Stimulated activated CD4-positive, alpha-beta T cell treated with anti-CD3 and anti-CD28 coated beads, Interleukin-1b, Interleukin-23, amount 100 ng/mL, for 1 hour (primary cell): ENCODE data around the gene NWD2.

Experiments
- DNase-seq, 2 donors: peaks; one replicate each; pipeline ENCODE4 v3.0.0-alpha.2; 2020; ENCODE audit warnings: low read depth in 2 of 2

The NWD2 gene

GRCh38 chr4:37304612-37305011 lies 60.1 kb downstream of the NWD2 start:
- DNase-seq = no peak

DNA sequence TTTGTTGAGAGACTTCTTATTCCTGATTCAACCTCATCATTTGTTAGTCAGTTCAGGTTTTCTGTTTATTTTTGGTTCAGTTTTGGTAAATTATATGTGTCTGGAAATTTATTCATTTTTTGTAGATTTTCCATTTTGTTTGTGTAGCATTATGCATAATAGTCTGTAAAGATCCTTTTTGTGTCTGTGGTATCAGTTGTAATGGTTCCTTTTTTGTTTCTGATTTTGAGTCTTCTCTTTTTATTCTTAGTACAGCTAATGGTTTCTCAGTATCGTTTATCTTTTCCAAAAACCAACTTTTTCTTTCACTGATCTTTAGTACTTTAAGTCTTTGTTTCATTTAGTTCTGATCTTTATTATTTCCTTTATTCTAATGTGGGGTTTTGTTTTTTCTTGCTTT lies 61.4 kb downstream of the NWD2 start:
- no peak for DNase-seq

GRCh38 chr4:37317104-37317643 lies 72.6 kb downstream of the NWD2 start:
- DNase-seq = no peak

GRCh38 chr4:37320513-37321235 lies 76.1 kb downstream of the NWD2 start:
- DNase-seq = no peak

- DNase-seq = no peak
Measured at GRCh38 chr4:37322122-37322521, 77.6 kb downstream of the NWD2 start.

DNA sequence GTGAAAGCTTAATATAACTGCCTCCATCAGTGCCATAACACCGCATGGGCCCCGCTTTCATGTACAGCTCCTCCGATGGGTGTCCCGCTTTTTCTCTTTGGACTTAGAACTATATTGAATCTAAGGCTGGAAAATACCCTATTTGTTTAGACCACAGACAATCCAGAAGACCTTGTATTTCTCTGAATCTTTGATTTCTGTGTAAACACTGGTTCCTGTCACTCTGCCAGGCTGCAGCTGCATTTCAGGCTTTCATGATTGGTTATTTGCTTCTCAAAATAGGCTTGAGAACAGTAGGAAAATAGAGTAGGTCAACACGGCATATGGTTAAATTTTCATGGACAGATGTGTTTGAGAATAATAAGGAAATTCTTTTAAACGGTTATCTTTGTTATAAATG lies 80.0 kb downstream of the NWD2 start:
- no peak for DNase-seq

DNA sequence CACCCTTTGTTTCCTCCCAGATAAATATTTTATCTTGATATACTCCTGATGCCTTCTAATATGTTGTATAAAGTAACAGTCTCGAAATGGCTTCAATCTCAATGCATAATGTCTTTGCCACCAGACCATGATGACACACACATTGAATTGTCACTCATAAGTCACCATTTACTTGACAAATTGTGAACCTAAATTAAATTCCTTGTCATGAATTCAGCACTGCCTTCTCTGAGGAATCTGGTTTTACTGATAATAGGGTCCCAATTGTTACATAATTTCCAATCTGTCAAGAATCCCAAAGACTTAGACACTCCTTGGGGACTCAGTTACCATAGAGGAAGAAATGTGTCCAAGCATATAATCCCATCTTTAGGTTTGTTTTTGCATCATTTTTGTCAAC lies 82.3 kb downstream of the NWD2 start:
- DNase-seq = no peak

DNA sequence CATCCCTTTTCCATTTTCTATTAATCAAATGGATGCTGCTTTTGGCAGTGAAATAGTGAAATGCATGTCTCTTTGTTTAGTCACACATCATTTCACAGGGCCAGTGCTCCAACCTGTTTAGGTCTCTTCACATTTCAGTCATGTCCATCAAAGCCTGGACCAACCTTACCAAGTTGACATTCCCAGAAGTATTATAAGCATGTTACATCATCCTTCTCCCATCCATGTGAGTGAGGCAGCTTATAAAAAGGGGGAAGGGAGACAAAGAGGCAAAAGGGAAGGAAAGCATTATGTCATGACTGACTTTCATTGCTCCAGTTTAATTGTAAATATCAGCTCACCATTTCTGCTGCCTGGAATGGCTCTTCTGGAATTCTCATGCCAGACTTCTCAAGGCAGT lies 94.4 kb downstream of the NWD2 start:
- DNase-seq = no peak

DNA sequence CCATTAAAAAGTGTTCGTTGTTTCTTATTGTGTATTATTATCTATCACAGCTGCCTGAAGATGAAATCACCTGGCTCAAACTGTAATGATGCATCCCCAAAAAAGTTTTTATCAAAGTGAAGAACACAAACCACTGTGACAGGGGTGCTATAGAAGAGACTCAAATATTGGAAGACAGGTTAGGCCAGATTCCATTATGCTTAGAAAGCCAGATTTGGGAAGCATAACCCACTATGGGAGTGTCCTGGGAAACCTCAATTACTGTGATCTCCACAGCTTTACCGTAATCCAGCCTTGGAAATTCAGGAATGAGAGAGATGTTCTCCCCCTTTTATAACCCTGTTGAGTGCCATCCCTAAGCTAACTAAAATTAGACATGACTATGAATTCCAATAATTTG lies 114.2 kb downstream of the NWD2 start:
- DNase-seq = no peak

DNA sequence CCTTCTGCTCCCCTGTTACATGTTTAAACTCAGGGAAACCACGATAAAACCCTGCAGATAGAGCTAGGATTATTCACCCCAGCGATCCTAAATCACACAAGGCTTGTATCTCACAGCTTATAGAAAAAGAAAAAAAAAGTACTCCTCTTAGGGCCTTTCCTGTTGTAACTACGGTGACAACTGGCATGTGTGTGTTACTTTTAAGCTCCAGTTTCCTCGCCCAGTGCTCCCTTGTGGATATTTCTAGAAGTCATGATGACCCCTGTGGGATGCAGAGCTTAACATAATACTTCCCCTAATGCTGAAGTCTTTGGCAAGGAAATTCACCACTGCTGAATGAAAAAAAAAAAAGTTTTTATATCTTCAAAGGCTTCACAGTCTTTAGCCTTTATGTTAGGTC lies 114.7 kb downstream of the NWD2 start:
- no peak for DNase-seq

- DNase-seq = no peak
Measured at GRCh38 chr4:37365888-37366287, 121.3 kb downstream of the NWD2 start.

DNA sequence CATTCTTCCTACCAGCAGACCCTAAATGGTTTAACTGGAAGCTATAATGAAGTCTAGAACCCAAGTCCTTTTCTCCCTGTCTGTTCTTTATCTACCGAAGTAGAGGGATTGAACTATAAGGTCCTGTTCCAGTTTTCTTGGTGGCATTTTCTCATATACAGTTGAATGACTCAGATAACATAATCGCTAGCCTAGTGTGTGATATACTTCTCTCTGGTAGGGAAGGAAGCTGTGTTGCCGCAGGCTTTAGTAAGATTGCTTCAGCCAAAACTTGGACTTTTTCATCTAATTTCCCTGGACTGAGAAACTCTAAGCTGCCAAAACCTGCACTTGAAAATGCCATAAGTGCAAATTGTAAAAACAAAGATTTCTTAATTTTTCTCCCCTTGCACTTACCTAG lies 123.4 kb downstream of the NWD2 start:
- DNase-seq = no peak

DNA sequence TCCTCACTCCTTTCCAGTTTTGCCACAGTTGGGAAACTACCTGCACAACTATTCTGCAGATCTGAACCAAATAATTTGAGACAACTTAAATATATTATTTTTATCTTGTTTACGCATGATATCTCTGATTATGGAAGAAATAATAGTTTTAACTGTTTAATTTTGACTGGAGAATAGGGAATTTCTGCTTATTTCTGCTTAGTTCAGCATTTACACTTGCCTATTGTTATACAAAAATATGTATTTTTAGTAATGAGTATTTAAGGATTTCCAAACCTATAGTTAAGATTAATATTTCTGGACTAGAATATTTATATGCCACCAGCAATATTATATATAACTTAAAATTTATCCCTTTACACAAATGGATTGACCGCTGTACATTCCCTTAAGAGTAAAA lies 125.5 kb downstream of the NWD2 start:
- DNase-seq = no peak

- no peak for DNase-seq
Measured at GRCh38 chr4:37381040-37381668, 136.6 kb downstream of the NWD2 start.

DNA sequence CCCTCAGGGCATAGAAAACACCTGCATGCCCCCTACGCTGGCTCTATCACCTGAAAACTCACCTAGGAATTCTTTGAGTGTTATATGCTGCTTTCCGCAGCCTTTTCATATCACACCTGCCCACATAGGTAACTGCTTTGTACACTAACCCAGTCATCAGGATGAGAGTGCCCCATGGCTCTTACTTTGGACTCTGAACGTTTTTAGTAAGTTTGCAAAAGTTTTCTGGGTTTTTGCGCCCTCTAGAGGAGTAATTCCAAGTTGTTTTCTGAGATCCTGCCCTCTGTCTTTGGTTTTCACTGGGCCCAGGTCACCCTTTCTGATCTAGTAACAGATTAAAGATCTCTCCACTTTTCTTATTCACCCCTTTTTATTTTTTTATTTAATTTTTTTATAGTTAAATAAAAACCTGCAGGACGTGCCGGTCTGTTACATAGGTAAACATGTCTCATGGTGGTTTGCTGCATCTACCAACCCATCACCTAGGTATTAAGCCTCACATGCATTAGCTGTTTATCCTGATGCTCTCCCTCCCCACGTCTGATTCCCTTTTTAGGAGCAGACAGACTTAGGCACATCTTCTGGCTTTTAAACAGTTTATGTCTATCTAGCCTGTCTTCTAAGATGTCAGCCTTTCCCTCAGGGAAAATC lies 139.2 kb downstream of the NWD2 start:
- DNase-seq = no peak

DNA sequence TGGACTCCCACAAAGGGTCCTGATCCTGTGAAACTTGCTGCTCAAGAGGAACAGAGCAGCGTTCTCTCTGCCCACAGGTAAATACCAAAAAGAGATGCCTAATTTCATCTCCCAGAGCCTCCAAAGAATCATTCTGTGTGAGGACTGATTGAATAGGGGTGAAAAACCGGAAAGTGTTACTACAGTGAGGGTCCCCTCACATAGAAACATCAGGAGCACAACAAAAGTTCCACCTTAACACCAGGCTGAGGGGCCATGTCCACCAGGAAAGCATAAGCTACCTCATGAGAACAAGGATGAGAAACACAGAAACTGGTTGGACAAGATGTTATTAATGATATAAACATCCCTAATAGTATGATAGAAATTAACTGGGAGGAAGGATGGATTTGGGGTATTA lies 140.9 kb downstream of the NWD2 start:
- DNase-seq = no peak

GRCh38 chr4:37388681-37389365 lies 144.3 kb downstream of the NWD2 start:
- no peak for DNase-seq

- DNase-seq = no peak
Measured at GRCh38 chr4:37389366-37389765, 144.8 kb downstream of the NWD2 start.

GRCh38 chr4:37389967-37390580 lies 145.5 kb downstream of the NWD2 start:
- DNase-seq = no peak

DNA sequence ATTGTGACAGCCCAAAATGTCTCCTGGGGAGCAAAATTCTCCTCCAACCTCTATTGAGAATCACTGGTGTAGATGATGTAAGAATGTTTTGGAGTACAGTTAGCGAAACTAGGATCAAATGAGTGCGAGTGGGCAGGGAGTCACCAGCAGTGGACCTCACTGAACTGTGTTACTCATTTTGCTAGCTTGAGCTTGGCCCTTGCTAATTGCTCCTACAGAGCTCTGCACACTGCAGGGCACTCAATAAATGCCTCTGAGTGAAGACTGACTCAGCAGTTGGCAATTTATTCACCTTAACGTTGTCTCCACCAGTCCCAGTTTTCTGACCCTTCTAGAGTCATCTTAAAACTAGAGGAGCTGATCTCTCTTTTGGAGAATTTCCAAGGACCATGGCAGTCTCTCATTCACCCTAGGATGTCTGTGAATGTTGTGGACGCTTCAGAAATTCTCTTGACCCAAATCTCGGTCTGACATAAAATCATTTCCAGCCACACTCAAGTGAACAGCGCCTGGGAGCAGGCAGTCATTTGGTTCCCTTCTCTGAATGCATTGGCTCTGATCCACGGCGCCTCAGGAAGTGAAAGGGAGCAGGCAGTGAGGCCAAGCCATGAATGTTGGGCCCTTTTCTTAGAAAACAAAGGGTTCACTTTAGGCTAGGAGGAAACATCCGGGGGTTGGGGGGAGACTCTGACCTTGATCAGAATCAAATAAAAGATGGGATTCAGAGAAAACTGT lies 148.1 kb downstream of the NWD2 start:
- DNase-seq = no peak

GRCh38 chr4:37393321-37393720 lies 148.8 kb downstream of the NWD2 start:
- DNase-seq = no peak
